GM19452 (cell line): ENCODE results near the gene SLAMF1.
A peak's percentile ranks its signal among the peaks of the same experiment; 100 is the strongest.
"Not testable (repeated sequence)": the region's sequence is repeated elsewhere in the genome, so short reads cannot be mapped to it uniquely, and the experiment has no call there.

Experiments used
- ATAC-seq: cut with Tn5 transposase; IDR thresholded peaks from one replicate; pipeline ENCODE4 v1.9.1; 2021; ENCODE audit not compliant: unreplicated experiment

Gene SLAMF1

DNA sequence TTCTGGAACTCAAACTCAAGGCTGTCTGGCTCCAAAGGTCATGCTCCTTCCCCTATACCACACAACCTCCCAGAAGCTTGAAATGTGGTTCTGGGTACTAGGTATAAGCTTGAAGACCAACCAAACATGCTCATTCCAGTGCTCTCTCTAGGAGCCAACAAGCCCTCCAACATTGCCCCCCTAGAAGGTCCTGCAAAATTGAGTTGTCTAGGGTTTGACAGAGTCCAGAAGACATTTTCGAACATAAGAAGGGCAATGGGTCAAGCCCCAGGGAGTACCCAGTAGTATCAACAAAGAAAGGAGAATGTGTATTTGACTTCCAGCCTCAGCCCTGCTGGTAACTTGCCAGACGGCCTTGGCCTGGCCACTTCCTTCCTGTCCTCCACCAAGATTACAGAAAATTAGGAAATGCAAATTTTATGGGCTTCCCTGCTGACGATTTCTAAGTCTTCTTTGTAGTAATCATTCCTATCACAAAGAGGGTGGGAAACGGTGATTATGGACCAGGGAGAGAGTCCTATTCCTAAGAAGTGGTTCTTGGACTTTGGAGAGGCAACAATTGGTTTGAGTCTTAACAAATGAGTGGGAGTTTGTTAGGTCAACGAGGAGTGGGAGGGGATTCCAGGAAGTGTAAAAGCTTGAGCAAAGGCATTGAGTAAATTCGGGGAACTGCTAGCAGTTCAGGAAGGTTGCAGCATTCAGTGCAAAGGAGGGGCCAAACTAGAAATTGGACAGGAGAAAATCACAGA lies 18.7 kb upstream of the SLAMF1 start:
- no peak for ATAC-seq

DNA sequence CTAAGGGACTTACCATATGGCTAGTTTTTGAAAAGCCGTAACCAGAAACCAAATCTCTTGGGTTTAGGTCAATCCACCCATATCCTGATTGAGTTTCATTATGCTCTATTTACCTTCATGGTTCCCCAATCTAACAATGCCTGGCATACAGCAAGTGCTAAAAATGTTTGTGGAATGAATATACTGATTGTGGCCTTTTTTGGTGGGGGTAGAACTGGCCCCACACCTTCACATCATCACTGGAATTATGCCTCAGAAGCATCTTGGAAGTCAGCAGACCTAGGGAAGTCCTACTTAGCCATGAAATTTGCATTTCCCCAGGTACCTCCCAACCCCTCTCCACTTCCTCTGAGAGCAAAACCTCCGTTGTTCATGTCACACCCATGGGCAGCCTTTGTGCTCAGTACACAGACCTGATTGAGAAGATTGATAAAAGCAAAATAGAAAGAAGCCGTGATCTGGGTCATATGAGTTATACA lies 17.8 kb upstream of the SLAMF1 start:
- ATAC-seq = peak; percentile 74

DNA sequence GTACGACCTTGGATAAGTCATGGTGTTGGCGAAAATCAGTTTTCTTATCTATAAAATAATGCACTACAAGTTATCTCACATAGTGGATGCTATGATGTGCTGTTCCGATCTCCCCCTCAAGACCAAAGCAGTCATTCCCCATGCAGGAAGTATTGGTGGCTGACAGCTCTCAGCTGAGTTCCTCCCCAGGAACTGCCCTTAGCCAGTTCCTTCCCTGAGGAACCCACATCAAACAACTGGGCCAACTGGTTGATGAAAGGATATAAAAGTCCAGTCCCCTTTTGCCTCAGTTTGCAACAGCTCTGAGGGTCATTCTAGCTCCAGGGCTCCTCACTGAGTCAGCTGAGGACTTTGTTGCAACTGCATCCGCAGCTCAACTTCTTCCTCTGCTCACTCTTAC lies 16.1 kb upstream of the SLAMF1 start:
- no peak for ATAC-seq

DNA sequence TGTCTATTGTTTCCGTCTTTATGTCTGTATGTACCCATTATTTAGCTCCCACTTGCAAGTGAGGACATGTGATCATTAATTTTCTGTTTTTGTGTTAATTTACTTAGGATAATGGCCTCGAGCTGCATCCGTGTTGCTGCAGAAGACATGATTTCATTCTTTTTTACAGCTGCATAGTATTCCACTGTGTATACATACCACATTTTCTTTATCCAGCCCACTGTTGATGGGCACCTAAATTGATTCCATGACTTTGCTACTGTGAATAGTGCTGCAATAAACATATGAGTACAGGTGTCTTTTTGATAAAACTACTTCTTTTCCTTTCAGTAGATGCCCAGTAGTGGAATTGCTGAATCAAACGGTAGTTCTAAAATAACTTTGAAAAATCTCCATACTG lies 12.7 kb upstream of the SLAMF1 start:
- ATAC-seq = no peak

DNA sequence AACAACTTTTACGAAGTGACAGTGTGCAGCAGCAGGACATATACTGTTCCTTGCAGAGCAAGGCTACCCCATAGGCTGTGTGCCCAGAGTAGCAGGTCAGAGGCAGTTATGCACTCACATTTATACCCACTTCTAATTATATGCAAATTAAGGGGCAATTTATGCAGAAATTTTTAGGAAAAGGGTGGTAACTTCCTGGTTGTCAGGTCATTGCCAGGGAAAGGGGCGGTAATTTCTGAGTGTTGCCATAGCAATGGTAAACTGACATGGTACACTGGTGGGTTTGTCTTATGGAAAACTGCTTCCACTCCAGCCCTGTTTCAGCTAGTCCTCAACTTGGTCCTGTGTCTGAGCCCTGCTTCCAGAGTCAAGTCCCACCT lies 12.0 kb upstream of the SLAMF1 start:
- no peak for ATAC-seq

DNA sequence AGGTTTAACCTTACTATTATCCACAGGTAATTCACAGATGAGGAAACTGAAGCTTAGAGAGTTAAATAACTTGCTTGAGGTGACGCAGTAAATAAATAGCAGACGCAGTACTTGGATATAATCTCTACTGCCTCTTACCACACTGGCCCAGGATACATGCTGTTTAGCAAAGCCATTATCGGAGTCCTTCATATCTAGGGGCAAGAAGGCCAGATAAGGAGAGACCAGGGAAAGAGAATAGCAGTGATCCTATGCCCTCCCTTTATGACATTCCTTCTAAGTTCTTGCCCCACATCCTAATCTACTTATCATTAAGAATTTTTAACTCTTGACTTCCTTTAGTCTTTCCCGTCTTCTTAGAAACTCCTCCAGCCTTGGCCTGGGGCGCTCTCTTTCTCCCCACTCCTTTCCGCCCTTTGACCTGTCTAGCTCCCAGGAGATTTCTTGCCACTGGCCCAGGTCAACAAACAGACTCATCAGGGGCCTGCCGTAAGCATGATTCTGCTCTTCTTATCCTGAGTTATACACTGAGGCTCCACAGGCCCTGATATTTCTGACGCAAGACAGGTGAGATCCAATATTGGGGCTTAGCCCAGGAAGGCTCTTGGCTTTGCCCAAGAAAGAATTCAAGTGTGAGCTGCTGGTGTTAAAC lies 11.4 kb upstream of the SLAMF1 start:
- ATAC-seq = no peak

- no peak for ATAC-seq
Measured at GRCh38 chr1:160657250-160657781, 10.5 kb upstream of the SLAMF1 start.

- ATAC-seq = no peak
Measured at GRCh38 chr1:160656737-160657136, 9.9 kb upstream of the SLAMF1 start.

GRCh38 chr1:160653620-160654016 lies 6.8 kb upstream of the SLAMF1 start:
- ATAC-seq = peak; percentile 49

DNA sequence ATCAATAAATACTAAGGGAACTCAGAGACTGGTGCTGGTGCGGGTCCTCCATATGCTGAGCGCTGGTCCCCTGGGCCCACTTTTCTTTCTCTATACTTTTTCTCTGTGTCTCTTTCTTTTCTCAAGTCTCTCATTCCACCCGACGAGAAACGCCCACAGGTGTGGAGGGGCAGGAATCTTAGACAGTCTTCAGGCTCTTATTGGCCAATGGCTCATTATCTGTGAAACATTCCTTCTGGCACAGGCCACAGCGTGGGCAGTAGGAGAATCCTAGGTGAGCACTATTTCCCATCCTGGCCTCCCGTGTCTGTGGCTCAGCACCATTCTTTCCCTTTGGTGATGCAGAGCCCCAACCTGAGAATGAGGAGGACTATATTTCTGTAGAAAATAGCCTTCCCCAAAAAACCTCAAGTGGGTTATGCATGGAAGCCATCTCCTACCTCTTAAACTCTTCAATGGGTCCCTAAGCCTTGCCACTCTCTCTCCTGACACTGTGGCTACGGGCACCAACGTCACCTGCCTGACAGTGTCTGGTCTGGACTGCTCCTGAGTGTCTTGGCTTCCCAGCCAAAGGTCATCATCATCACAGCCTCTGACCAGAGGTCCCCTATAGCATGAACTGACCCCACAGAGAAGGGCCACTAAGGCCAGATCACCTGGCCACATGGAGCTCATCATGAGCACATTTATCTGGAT lies 6.2 kb upstream of the SLAMF1 start:
- peak; percentile 30 for ATAC-seq

DNA sequence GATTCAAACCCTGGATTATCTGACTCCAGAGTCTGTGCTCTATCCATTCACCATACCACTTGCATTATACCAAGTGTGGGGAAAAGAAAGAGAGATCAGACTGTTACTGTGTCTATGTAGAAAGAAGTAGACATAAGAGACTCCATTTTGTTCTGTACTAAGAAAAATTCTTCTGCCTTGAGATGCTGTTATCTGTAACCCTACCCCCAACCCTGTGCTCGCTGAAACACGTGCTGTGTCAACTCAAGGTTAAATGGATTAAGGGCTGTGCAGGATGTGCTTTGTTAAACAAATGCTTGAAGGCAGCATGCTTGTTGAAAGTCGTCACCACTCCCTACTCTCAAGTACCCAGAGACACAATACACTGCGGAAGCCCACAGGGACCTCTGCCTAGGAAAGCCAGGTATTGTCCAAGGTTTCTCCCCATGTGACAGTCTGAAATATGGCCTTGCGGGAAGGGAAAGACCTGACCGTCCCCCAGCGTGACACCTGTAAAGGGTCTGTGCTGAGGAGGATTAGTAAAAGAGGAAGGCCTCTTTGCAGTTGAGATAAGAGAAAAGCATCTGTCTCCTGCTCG lies 5.3 kb upstream of the SLAMF1 start:
- ATAC-seq = not testable (repeated sequence)

- ATAC-seq = no peak
Measured at GRCh38 chr1:160651433-160652064, 4.7 kb upstream of the SLAMF1 start.

DNA sequence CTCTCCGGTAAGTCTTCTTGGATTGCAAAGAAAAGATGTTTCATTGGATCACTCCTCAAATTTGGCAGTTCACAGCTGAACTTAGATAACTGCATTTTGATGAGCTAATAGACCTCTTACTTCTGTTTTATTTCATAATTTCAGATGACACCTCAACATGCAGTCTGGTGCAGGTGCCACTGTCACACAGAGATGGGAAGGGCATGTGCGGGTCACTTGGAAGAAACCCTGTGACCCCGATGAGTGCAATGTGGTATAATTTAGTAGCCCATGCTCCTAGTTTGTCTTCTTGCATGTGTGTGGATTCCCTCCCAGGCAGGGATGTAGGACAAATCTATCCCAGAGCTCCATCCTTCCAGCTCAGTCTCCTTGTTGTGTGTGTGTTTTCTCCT lies 481 bp upstream of the SLAMF1 start:
- ATAC-seq = peak; percentile 14

GRCh38 chr1:160646180-160646579 lies 664 bp downstream of the SLAMF1 start:
- ATAC-seq = no peak

GRCh38 chr1:160645386-160646130 lies 1.3 kb downstream of the SLAMF1 start:
- no peak for ATAC-seq

- no peak for ATAC-seq
Measured at GRCh38 chr1:160644399-160644798, 2.4 kb downstream of the SLAMF1 start.

DNA sequence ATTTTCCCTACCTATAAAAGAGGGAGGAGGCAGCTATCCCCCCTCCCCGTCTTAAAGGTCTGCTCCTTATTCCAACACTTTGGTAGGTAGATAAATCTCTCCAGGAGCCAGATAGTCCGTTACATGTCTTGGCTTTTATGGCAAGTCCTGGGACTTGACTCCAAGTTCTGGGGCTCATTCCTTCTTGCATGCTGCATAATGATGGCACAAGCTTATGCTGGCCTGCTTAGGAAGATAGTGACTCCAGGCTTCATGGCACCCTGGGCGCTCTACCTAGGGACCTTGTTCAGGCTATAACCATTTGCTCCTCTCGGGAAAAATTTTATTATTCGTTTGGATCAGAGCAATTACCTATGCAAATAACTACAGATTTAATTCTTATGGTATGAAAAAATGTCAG lies 3.7 kb downstream of the SLAMF1 start:
- ATAC-seq = no peak

- no peak for ATAC-seq
Measured at GRCh38 chr1:160642281-160642644, 4.6 kb downstream of the SLAMF1 start.

DNA sequence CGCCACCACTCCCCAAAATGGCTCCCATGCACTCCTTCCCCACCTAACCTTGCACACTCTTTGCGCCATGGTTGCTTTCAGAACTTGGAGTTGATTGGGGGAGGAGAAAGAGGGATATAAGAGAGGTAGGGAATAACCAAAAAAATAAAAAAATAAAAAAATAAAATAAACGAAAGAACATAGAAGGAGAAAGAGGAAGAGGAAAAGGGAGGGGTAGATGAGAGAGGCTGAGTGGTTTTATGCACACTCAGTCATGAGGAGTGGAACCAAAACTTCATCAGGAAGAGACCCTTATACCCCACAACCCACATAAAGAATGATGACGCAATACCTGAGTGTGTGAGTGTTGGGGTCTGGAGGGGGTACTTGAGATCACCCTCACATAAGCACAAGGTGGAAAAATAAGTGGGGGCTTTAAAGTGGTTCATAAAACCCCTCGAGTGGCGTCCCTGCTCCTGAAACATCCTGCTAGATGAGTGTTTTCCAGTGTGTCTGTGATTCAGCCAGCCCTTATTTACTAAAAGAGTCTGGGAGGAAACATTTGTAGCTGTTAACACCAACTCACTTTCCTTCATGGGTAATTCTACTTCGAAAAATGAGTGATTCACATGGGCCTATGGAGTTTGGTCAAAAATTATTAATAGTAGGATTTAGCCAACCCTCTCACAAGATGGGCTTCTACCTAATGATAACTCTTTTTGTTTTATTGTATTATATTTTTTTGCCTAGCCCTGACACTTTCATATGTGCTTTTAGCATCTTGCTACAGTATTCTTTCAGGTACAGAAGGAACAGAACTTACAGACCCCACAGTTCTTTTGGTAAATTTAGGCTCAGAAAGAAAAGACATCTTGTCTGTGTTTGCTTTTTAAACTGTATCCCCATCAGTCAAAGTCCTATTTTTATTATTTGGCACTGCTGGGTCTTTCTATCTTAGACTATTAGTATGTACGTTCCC lies 5.2 kb downstream of the SLAMF1 start:
- ATAC-seq = no peak
